CD14-positive monocyte (primary cell): ENCODE data around the gene CDK12. TPM values are rescaled to one million over a fixed set of nuclear protein-coding genes. Genes with fewer than 3 reads are reported as not detected.
"Not testable (repeated sequence)": the region's sequence is repeated elsewhere in the genome, so short reads cannot be mapped to it uniquely, and the experiment has no call there.

Source experiments
- DNase-seq, 3 donors: peaks; one replicate each; pipeline ENCODE4 v3.0.0-alpha.2; 2011 to 2022
- H2AFZ ChIP-seq: 2 replicates; pipeline ENCODE4 v1.6.0; 2012; ENCODE audit warnings: mild to moderate bottlenecking, low read depth, low read length, inconsistent platforms; ENCODE audit not compliant: insufficient read depth, poor library complexity, severe bottlenecking
- H3K27ac ChIP-seq, 2 donors: 1 replicate in 1 of 2; 2 replicates in 1 of 2; pipeline ENCODE4 v1.5.1; 2012 to 2013; ENCODE audit warnings: low read length in 2 of 2, control low read depth in 1 of 2, inconsistent platforms in 1 of 2, low read depth in 1 of 2, mild to moderate bottlenecking in 1 of 2
- H3K27me3 ChIP-seq, 2 donors: one replicate each; pipeline versions ENCODE4 v1.6.0 to v1.6.1; 2011 to 2013; ENCODE audit warnings: low read length in 2 of 2; ENCODE audit not compliant: control insufficient read depth in 2 of 2, insufficient read depth in 2 of 2
- H3K36me3 ChIP-seq, 2 donors: replicated peaks in 1 of 2; 1 replicate in 1 of 2; 2 replicates in 1 of 2; pipeline versions ENCODE4 v1.5.1 to v1.6.1; 2012 to 2013; ENCODE audit warnings: low read length in 2 of 2, control low read depth in 1 of 2, inconsistent platforms in 1 of 2, mild to moderate bottlenecking in 1 of 2; ENCODE audit not compliant: insufficient read depth in 2 of 2, control insufficient read depth in 1 of 2
- H3K4me1 ChIP-seq, 2 donors: 1 replicate in 1 of 2; 2 replicates in 1 of 2; pipeline versions ENCODE4 v1.5.1 to v1.6.1; 2012 to 2013; ENCODE audit warnings: low read length in 2 of 2, control low read depth in 1 of 2, inconsistent platforms in 1 of 2, mild to moderate bottlenecking in 1 of 2, moderate library complexity in 1 of 2; ENCODE audit not compliant: insufficient read depth in 2 of 2, control insufficient read depth in 1 of 2
- H3K4me2 ChIP-seq: replicated peaks from 2 replicates; pipeline ENCODE3; 2012; ENCODE audit warnings: low read length, moderate library complexity, mild to moderate bottlenecking; ENCODE audit not compliant: poor library complexity, severe bottlenecking; ENCODE audit errors: extremely low read depth
- H3K4me3 ChIP-seq, 3 experiments: fragments of 200-600 bp in 1 of 3; sonication (generic) in 1 of 3; replicated peaks in 1 of 3; 1 replicate in 2 of 3; 2 replicates in 1 of 3; pipeline ENCODE4 v1.5.1; 2011 to 2013; ENCODE audit warnings: low read length in 3 of 3, mild to moderate bottlenecking in 3 of 3, control low read depth in 2 of 3, low read depth in 2 of 3, inconsistent platforms in 1 of 3, moderate library complexity in 1 of 3
- H3K79me2 ChIP-seq: 2 replicates; pipeline ENCODE4 v1.6.0; 2012; ENCODE audit warnings: mild to moderate bottlenecking, control low read depth, inconsistent platforms, low read length, moderate library complexity; ENCODE audit not compliant: insufficient read depth
- H3K9ac ChIP-seq: 2 replicates; pipeline ENCODE4 v1.6.0; 2017; ENCODE audit warnings: low read length, mild to moderate bottlenecking; ENCODE audit not compliant: insufficient read depth, poor library complexity, severe bottlenecking
- H3K9me3 ChIP-seq, 2 donors: replicated peaks in 1 of 2; 1 replicate in 1 of 2; 2 replicates in 1 of 2; pipeline versions ENCODE4 v1.5.1 to v1.6.1; 2012 to 2013; ENCODE audit warnings: low read length in 2 of 2, control low read depth in 1 of 2; ENCODE audit not compliant: control insufficient read depth in 1 of 2, insufficient read depth in 1 of 2
- H4K20me1 ChIP-seq: 2 replicates; pipeline ENCODE4 v1.6.0; 2012; ENCODE audit warnings: mild to moderate bottlenecking, low read length, control low read depth, moderate library complexity; ENCODE audit not compliant: insufficient read depth
- H3K27ac Mint-ChIP-seq, 7 donors: one replicate each; pipeline ENCODE4 v1.8.0; 2020; ENCODE audit warnings: mild to moderate bottlenecking in 7 of 7, mixed read lengths in 7 of 7, moderate library complexity in 6 of 7, inconsistent platforms in 2 of 7
- H3K27me3 Mint-ChIP-seq, 3 donors: one replicate each; pipeline ENCODE4 v1.8.0; 2021 to 2022; ENCODE audit warnings: low read depth in 3 of 3, mild to moderate bottlenecking in 3 of 3, mixed read lengths in 3 of 3, moderate library complexity in 3 of 3, inconsistent platforms in 1 of 3
- H3K36me3 Mint-ChIP-seq, 2 donors: one replicate each; pipeline ENCODE4 v1.8.0; 2020; ENCODE audit warnings: mixed read lengths in 2 of 2, inconsistent platforms in 1 of 2, mild to moderate bottlenecking in 1 of 2
- H3K4me1 Mint-ChIP-seq: one replicate; pipeline ENCODE4 v1.8.0; 2020; ENCODE audit warnings: mild to moderate bottlenecking, mixed read lengths
- H3K4me3 Mint-ChIP-seq, 2 donors: one replicate each; pipeline ENCODE4 v1.8.0; 2020; ENCODE audit warnings: mild to moderate bottlenecking in 2 of 2, mixed read lengths in 2 of 2, moderate library complexity in 1 of 2
- H3K9me3 Mint-ChIP-seq, 7 donors: one replicate each; pipeline ENCODE4 v1.8.0; 2020 to 2022; ENCODE audit warnings: mixed read lengths in 7 of 7, mild to moderate bottlenecking in 6 of 7, moderate library complexity in 6 of 7, inconsistent platforms in 2 of 7
- WGBS: methylation state at CpG from one replicate; pipeline ENCODE4 v1.1.5; 2013; ENCODE audit warnings: missing lambda C conversion rate; ENCODE audit not compliant: insufficient coverage; 5-methylcytosine and 5-hydroxymethylcytosine counted together
- intact Hi-C, 2 donors: fragments of 100-400 bp; cut with micrococcal nuclease; formaldehyde crosslinking; loops; one replicate each; pipeline versions ENCODE4 v1.15.0 to v1.15.1; 2023
- polyA plus RNA-seq, 3 donors: library from polyadenylated mRNA; depleted of rRNA in 1 of 3; unstranded in 2 of 3; stranded (reverse) in 1 of 3; fragments of 300-500 nt in 2 of 3; fragments of >200 nt in 1 of 3; fragmentation: Illumina TruSeq in 2 of 3; gene quantifications; 1 replicate in 2 of 3; 2 replicates in 1 of 3; pipeline ENCODE4 v1.2.3, GENCODE V29; 2012 to 2021
- TF ChIP-seq, protein P1 (sequence below): fragments of 200-600 bp; IDR thresholded peaks from one replicate; pipeline ENCODE4 v1.8.0; 2022; ENCODE audit warnings: antibody characterized with exemption, mild to moderate bottlenecking

Gene CDK12
- polyA plus RNA-seq, 3 donors = 0.62 to 21.9 (median 1.3) TPM

DNA sequence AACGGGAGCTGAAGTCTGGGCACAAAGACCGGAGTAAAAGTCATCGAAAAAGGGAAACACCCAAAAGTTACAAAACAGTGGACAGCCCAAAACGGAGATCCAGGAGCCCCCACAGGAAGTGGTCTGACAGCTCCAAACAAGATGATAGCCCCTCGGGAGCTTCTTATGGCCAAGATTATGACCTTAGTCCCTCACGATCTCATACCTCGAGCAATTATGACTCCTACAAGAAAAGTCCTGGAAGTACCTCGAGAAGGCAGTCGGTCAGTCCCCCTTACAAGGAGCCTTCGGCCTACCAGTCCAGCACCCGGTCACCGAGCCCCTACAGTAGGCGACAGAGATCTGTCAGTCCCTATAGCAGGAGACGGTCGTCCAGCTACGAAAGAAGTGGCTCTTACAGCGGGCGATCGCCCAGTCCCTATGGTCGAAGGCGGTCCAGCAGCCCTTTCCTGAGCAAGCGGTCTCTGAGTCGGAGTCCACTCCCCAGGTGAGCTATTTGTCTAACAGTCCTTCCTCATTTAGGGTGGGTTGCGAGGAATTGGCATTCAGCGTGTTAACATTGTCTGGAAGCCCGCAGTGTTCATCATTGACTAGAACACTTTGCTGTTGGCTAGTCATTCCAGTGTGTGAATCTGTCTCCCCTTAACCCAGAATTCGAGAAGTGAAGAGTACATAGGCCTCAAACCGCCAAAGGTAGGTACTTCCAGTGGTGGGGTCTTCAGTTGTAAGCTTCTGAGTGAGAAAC is 1.5 kb downstream of the CDK12 start:
- Mint-ChIP-seq H3K9me3 (peaks cover 0 to 8% (median 0%) of the 10 kb centered on the region in 7 donors), H3K36me3 (peaks cover 7 to 29% of the 10 kb centered on the region in 2 donors), H3K27me3 (peaks cover 0 to 2% (median 1%) of the 10 kb centered on the region in 3 donors), H3K4me3 (peak overlapping the region; percentile 96 to 100), H3K27ac (peak overlapping the region; percentile 97 to 100 (median 99)), H3K4me1 (peaks cover 40% of the 10 kb centered on the region)
- Histone ChIP-seq H3K27me3 (no peaks in the 10 kb centered on the region), H4K20me1 (peaks cover 55% of the 10 kb centered on the region), H3K9me3 (no peaks in the 10 kb centered on the region), H3K27ac (peak overlapping the region; percentile 97 to 98), H3K4me1 (peaks cover 24 to 34% of the 10 kb centered on the region in 2 donors), H3K9ac (peak overlapping the region; percentile 94), H3K79me2 (peaks cover 67% of the 10 kb centered on the region), H2AFZ (peak overlapping the region; percentile 80), H3K36me3 (peaks cover 0 to 19% of the 10 kb centered on the region in 2 donors), H3K4me3 (peak overlapping the region; percentile 82 to 97 (median 84)), H3K4me2 (peak overlapping the region; percentile 79)
- 0% methylated on average over 25 of the region's 28 CpGs for WGBS
- DNase-seq = peak; percentile 12 to 77 (median 43)
- TF ChIP-seq, protein P1, sequence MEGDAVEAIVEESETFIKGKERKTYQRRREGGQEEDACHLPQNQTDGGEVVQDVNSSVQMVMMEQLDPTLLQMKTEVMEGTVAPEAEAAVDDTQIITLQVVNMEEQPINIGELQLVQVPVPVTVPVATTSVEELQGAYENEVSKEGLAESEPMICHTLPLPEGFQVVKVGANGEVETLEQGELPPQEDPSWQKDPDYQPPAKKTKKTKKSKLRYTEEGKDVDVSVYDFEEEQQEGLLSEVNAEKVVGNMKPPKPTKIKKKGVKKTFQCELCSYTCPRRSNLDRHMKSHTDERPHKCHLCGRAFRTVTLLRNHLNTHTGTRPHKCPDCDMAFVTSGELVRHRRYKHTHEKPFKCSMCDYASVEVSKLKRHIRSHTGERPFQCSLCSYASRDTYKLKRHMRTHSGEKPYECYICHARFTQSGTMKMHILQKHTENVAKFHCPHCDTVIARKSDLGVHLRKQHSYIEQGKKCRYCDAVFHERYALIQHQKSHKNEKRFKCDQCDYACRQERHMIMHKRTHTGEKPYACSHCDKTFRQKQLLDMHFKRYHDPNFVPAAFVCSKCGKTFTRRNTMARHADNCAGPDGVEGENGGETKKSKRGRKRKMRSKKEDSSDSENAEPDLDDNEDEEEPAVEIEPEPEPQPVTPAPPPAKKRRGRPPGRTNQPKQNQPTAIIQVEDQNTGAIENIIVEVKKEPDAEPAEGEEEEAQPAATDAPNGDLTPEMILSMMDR = no peak
- intact Hi-C loops = loop anchor here in 1 of 2 donors (2.0 kb wide), 1 partner anchor 14 kb away; no protein-coding TSS in a partner anchor

DNA sequence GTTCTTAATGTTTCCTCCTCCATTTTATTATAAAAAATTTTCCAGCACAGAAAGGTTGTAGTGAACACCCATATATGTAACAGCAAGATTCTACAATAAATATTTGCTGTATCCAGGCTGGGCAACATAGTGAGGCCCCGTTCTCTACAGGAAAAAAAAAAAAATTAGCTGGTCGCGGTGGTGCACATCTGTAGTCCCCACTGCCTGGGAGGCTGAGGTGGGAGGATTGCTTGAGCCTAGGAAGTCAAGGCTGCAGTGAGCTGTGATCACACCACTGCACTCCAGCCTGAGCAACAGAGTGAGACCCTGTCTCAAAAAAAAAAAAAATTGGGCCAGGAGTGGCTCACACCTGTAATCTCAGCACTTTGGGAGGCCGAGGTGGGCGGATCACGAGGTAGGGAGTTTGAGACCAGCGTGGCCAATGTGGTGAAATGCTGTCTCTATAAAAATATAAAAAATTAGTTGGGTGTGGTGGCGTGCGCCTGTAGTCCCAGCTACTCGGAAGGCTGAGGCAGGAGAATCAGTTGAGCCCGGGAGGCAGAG is 3.4 kb downstream of the CDK12 start:
- H3K36me3 Mint-ChIP-seq = peaks cover 8 to 39% of the 10 kb centered on the region in 2 donors
- H3K27me3 Mint-ChIP-seq, DNase-seq, H3K9me3 ChIP-seq, intact Hi-C loops, H3K27me3 ChIP-seq, H2AFZ ChIP-seq, H3K9me3 Mint-ChIP-seq: not testable (repeated sequence)
- Histone ChIP-seq H3K4me1 (peaks cover 24 to 34% of the 10 kb centered on the region in 2 donors), H3K4me3 (peak overlapping the region in 1 of 3 experiments; percentile 97), H3K27ac (peak overlapping the region in 1 of 2 donors; percentile 41), H4K20me1 (peaks cover 74% of the 10 kb centered on the region), H3K9ac (peak overlapping the region; percentile 94), H3K4me2 (peak overlapping the region; percentile 79), H3K36me3 (peaks cover under 1 to 32% of the 10 kb centered on the region in 2 donors), H3K79me2 (peaks cover 85% of the 10 kb centered on the region)
- WGBS = 100% methylated on average over 3 of the region's 11 CpGs
- peak overlapping the region in 2 of 7 donors; percentile 40 to 48 for H3K27ac Mint-ChIP-seq
- peaks cover 40% of the 10 kb centered on the region for H3K4me1 Mint-ChIP-seq
- H3K4me3 Mint-ChIP-seq = peak overlapping the region; percentile 50 to 100

DNA sequence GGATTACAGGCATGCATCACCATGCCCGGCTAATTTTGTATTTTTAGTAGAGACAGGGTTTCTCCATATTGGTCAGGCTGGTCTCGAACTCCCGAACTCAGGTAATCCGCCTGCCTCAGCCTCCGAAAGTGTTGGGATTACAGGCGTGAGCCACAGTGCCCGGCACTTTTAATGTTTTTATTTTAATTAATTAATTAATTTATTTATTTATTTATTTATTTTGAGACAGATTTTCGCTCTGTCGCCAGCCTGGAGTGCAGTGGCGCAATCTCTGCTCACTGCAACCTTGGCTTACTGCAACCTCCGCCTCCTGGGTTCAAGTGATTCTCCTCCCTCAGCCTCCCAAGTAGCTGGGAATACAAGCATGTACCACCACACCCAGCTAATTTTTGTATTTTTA is 7.3 kb downstream of the CDK12 start:
- Histone ChIP-seq H4K20me1 (peaks cover 77% of the 10 kb centered on the region), H3K4me1 (peaks cover 15 to 21% of the 10 kb centered on the region in 2 donors), H3K36me3 (peaks cover 32 to 70% of the 10 kb centered on the region in 2 donors), H3K79me2 (peaks cover 95% of the 10 kb centered on the region)
- H3K27ac ChIP-seq, intact Hi-C loops, H3K9me3 Mint-ChIP-seq, H3K9me3 ChIP-seq, H3K27me3 ChIP-seq, H3K4me3 ChIP-seq, H3K9ac ChIP-seq, H2AFZ ChIP-seq, H3K27me3 Mint-ChIP-seq, DNase-seq, H3K4me2 ChIP-seq, H3K27ac Mint-ChIP-seq, H3K4me3 Mint-ChIP-seq: not testable (repeated sequence)
- peaks cover 26 to 70% of the 10 kb centered on the region in 2 donors for H3K36me3 Mint-ChIP-seq
- peaks cover 26% of the 10 kb centered on the region for H3K4me1 Mint-ChIP-seq
- WGBS = no CpG with 5 or more reads among the region's 11 CpGs
